Ovary (tissue), 3 donors: ENCODE results near the gene SLC6A9.

Experiments
- CTCF ChIP-seq, 3 donors: fragments of 450-650 bp in 2 of 3; fragments of 200-600 bp in 1 of 3; IDR thresholded peaks; one replicate each; pipeline versions ENCODE4 v1.5.1 to v1.8.0; 2016 to 2022; ENCODE audit warnings: antibody characterized with exemption in 3 of 3, mild to moderate bottlenecking in 1 of 3
- POLR2A ChIP-seq: fragments of 450-650 bp; IDR thresholded peaks from one replicate; pipeline ENCODE4 v1.6.1; 2017; ENCODE audit warnings: antibody characterized with exemption, mild to moderate bottlenecking, moderate library complexity
- donor health status: DM: no; HTN: no; CAD: no.

- no peak for TF ChIP-seq CTCF (IDR thresholded peaks at IDR 0.05)
- TF ChIP-seq POLR2A: no peak
These were observed 29.6 kb upstream of the SLC6A9 start for GRCh38 chr1:44060830-44061267.
